ENCODE data around the gene PCDHGA3.
"Not testable (repeated sequence)": the region's sequence is repeated elsewhere in the genome, so short reads cannot be mapped to it uniquely, and the experiment has no call there.

Gene PCDHGA3

GRCh38 chr5:141343242-141343952 is at the start of gene PCDHGA3:
TSS of gene PCDHGA3 (plus strand) at chr5:141343829. CDS start at chr5:141344034, 205 bp downstream.
- peak; percentile 67 for DNase-seq (ENCODE audit: low spot score)

GRCh38 chr5:141298376-141298775 is 45.3 kb upstream of the PCDHGA3 start:
- no peak for DNase-seq (ENCODE audit: low spot score)

- no peak for DNase-seq (ENCODE audit: low spot score)
Observed at GRCh38 chr5:141303756-141304155, 39.9 kb upstream of the PCDHGA3 start, which contains the start of gene SLC25A2. TSS of gene SLC25A2 (minus strand) at chr5:141304049. CDS start at chr5:141303865, 184 bp downstream.

- DNase-seq (ENCODE audit: low spot score) = no peak
Observed at GRCh38 chr5:141306630-141307029, 37.0 kb upstream of the PCDHGA3 start.

GRCh38 chr5:141313711-141314110 is 29.9 kb upstream of the PCDHGA3 start:
- no peak for DNase-seq (ENCODE audit: low spot score)

GRCh38 chr5:141316963-141317362 is 26.7 kb upstream of the PCDHGA3 start:
- DNase-seq (ENCODE audit: low spot score) = not testable (repeated sequence)

- DNase-seq (ENCODE audit: low spot score) = no peak
Observed at GRCh38 chr5:141319202-141319601, 24.4 kb upstream of the PCDHGA3 start.

GRCh38 chr5:141319699-141320098 is 23.9 kb upstream of the PCDHGA3 start:
- no peak for DNase-seq (ENCODE audit: low spot score)

GRCh38 chr5:141320225-141321169 is 23.1 kb upstream of the PCDHGA3 start, which contains the start of gene TAF7:
TSS of gene TAF7 (minus strand) at chr5:141320784. CDS start at chr5:141320044, 740 bp downstream.
- peak; percentile 97 for DNase-seq (ENCODE audit: low spot score)

GRCh38 chr5:141322261-141322660 is 21.4 kb upstream of the PCDHGA3 start:
- no peak for DNase-seq (ENCODE audit: low spot score)

GRCh38 chr5:141326088-141326854 is 17.4 kb upstream of the PCDHGA3 start:
- peak; percentile 83 for DNase-seq (ENCODE audit: low spot score)

- no peak for DNase-seq (ENCODE audit: low spot score)
Observed at GRCh38 chr5:141328231-141328630, 15.4 kb upstream of the PCDHGA3 start.

GRCh38 chr5:141330299-141331080 is 13.1 kb upstream of the PCDHGA3 start, which contains the start of gene PCDHGA1:
TSS of gene PCDHGA1 (plus strand) at chr5:141330514.
- peak; percentile 67 for DNase-seq (ENCODE audit: low spot score)

GRCh38 chr5:141332571-141332970 is 11.1 kb upstream of the PCDHGA3 start:
- DNase-seq (ENCODE audit: low spot score) = not testable (repeated sequence)

- DNase-seq (ENCODE audit: low spot score) = peak; percentile 74
Observed at GRCh38 chr5:141338538-141339306, 4.9 kb upstream of the PCDHGA3 start, which contains the start of gene PCDHGA2. TSS of gene PCDHGA2 (plus strand) at chr5:141338760.

GRCh38 chr5:141340781-141341354 is 2.8 kb upstream of the PCDHGA3 start:
- not testable (repeated sequence) for DNase-seq (ENCODE audit: low spot score)

GRCh38 chr5:141342773-141343172 is 856 bp upstream of the PCDHGA3 start:
- DNase-seq (ENCODE audit: low spot score) = no peak

GRCh38 chr5:141343953-141344463 is 379 bp downstream of the PCDHGA3 start:
- DNase-seq (ENCODE audit: low spot score) = no peak

- no peak for DNase-seq (ENCODE audit: low spot score)
Observed at GRCh38 chr5:141345327-141345726, 1.7 kb downstream of the PCDHGA3 start.
